C4-2B (cell line): ENCODE data around the gene CPLX1.
"Not testable (repeated sequence)": the region's sequence is repeated elsewhere in the genome, so short reads cannot be mapped to it uniquely, and the experiment has no call there.

Experiments used
- CTCF ChIP-seq: fragments of 450-650 bp; conservative IDR thresholded peaks from 2 replicates; pipeline ENCODE4 v1.5.1; 2017; ENCODE audit warnings: mild to moderate bottlenecking
- ZFX ChIP-seq: fragments of 450-650 bp; IDR thresholded peaks from 2 replicates; pipeline ENCODE4 v1.6.1; 2017

- not testable (repeated sequence) for TF ChIP-seq CTCF, ZFX
Measured at GRCh38 chr4:774419-775092, 51.4 kb downstream of the CPLX1 start.
